Natural killer cell (primary cell): Measurements from ENCODE around the gene TBC1D19. TPM values are rescaled to one million over a fixed set of nuclear protein-coding genes. Genes with fewer than 3 reads are reported as not detected.

Experiments used
- ATAC-seq, 3 donors: fragments of 150-1000 bp in 2 of 3; fragments of 200-7000 bp in 1 of 3; cut with Tn5 transposase; 1 replicate in 1 of 3; 2 replicates in 2 of 3; pipeline ENCODE4 v1.10.0; 2021; ENCODE audit warnings: mild to moderate bottlenecking in 2 of 3, moderate library complexity in 2 of 3
- DNase-seq, 2 donors: peaks; one replicate each; pipeline versions ENCODE4 v3.0.0 to v3.0.0-alpha.2; 2013 to 2021; ENCODE audit warnings: mixed read lengths in 1 of 2
- H3K27ac ChIP-seq: one replicate; pipeline ENCODE4 v1.5.1; 2013; ENCODE audit warnings: mild to moderate bottlenecking, low read length
- H3K27me3 ChIP-seq: one replicate; pipeline ENCODE4 v1.6.1; 2013; ENCODE audit warnings: low read length; ENCODE audit not compliant: control insufficient read depth, insufficient read depth
- H3K36me3 ChIP-seq: one replicate; pipeline ENCODE4 v1.6.1; 2013; ENCODE audit warnings: low read length; ENCODE audit not compliant: control insufficient read depth, insufficient read depth
- H3K4me1 ChIP-seq: one replicate; pipeline ENCODE4 v1.6.1; 2013; ENCODE audit warnings: low read length; ENCODE audit not compliant: control insufficient read depth, insufficient read depth
- H3K4me3 ChIP-seq: one replicate; pipeline ENCODE4 v1.5.1; 2013; ENCODE audit warnings: low read length
- H3K9me3 ChIP-seq: one replicate; pipeline ENCODE4 v1.6.1; 2013; ENCODE audit warnings: low read length; ENCODE audit not compliant: control insufficient read depth, insufficient read depth
- H3K27ac Mint-ChIP-seq, 2 donors: one replicate each; pipeline ENCODE4 v1.8.0; 2022; ENCODE audit warnings: mild to moderate bottlenecking in 2 of 2, mixed read lengths in 2 of 2, moderate library complexity in 1 of 2
- H3K27me3 Mint-ChIP-seq, 2 donors: one replicate each; pipeline ENCODE4 v1.8.0; 2022; ENCODE audit warnings: low read depth in 2 of 2, mixed read lengths in 2 of 2
- H3K36me3 Mint-ChIP-seq: one replicate; pipeline ENCODE4 v1.8.0; 2022; ENCODE audit warnings: mixed read lengths
- H3K4me1 Mint-ChIP-seq, 2 donors: one replicate each; pipeline ENCODE4 v1.8.0; 2022; ENCODE audit warnings: mixed read lengths in 2 of 2
- H3K4me3 Mint-ChIP-seq: one replicate; pipeline ENCODE4 v1.8.0; 2022; ENCODE audit warnings: mild to moderate bottlenecking, moderate library complexity, mixed read lengths
- H3K9me3 Mint-ChIP-seq, 2 donors: one replicate each; pipeline ENCODE4 v1.8.0; 2022; ENCODE audit warnings: mixed read lengths in 2 of 2
- WGBS: methylation state at CpG from one replicate; pipeline ENCODE4 v1.1.7; 2013; ENCODE audit warnings: missing lambda C conversion rate; ENCODE audit not compliant: insufficient coverage; 5-methylcytosine and 5-hydroxymethylcytosine counted together
- intact Hi-C: fragments of 100-400 bp; cut with micrococcal nuclease; formaldehyde crosslinking; loops from one replicate; pipeline ENCODE4 v1.14.2; 2022
- total RNA-seq, 4 donors: library from RNA; stranded (reverse); fragments of 120-200 nt in 1 of 4; gene quantifications; one replicate each; pipeline versions ENCODE4 v1.2.3 to v1.2.4, GENCODE V29; 2013 to 2022
- TF ChIP-seq, protein P1 (sequence below): fragments of 200-600 bp; IDR thresholded peaks from one replicate; pipeline ENCODE4 v1.8.0; 2022; ENCODE audit warnings: antibody characterized with exemption

Gene TBC1D19
- total RNA-seq, 3 donors from 2014 or later (not counting 1 experiment from before 2014, with no cell fraction given): 13.0 to 21.3 (median 16.8) TPM

GRCh38 chr4:26780539-26780938 is 196.7 kb downstream of the TBC1D19 start:
- no peaks in the 10 kb centered on the region for H3K4me1 Mint-ChIP-seq
- H3K9me3 ChIP-seq: no peaks in the 10 kb centered on the region
- TF ChIP-seq, protein P1, sequence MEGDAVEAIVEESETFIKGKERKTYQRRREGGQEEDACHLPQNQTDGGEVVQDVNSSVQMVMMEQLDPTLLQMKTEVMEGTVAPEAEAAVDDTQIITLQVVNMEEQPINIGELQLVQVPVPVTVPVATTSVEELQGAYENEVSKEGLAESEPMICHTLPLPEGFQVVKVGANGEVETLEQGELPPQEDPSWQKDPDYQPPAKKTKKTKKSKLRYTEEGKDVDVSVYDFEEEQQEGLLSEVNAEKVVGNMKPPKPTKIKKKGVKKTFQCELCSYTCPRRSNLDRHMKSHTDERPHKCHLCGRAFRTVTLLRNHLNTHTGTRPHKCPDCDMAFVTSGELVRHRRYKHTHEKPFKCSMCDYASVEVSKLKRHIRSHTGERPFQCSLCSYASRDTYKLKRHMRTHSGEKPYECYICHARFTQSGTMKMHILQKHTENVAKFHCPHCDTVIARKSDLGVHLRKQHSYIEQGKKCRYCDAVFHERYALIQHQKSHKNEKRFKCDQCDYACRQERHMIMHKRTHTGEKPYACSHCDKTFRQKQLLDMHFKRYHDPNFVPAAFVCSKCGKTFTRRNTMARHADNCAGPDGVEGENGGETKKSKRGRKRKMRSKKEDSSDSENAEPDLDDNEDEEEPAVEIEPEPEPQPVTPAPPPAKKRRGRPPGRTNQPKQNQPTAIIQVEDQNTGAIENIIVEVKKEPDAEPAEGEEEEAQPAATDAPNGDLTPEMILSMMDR: no peak
- 63% methylated on average over 1 of the region's 1 CpG for WGBS
- intact Hi-C loops: no loop called here
- no peak overlapping the region for H3K4me3 ChIP-seq
- no peak for DNase-seq
- H3K36me3 Mint-ChIP-seq: peaks cover 8% of the 10 kb centered on the region
- H3K27ac ChIP-seq: no peak overlapping the region
- H3K4me1 ChIP-seq: no peaks in the 10 kb centered on the region
- no peaks in the 10 kb centered on the region for H3K36me3 ChIP-seq
- H3K27me3 Mint-ChIP-seq: no peaks in the 10 kb centered on the region
- H3K27ac Mint-ChIP-seq: peak overlapping the region in 1 of 2 donors; percentile 29
- no peak overlapping the region for H3K4me3 Mint-ChIP-seq
- peak; percentile 48 to 79 (median 48) for ATAC-seq
- no peaks in the 10 kb centered on the region for H3K9me3 Mint-ChIP-seq
- no peaks in the 10 kb centered on the region for H3K27me3 ChIP-seq

- no peak overlapping the region for H3K27ac ChIP-seq
- Mint-ChIP-seq H3K9me3 (no peaks in the 10 kb centered on the region), H3K27ac (peak overlapping the region in 1 of 2 donors; percentile 36), H3K36me3 (peaks cover 8% of the 10 kb centered on the region), H3K4me1 (no peaks in the 10 kb centered on the region), H3K27me3 (no peaks in the 10 kb centered on the region), H3K4me3 (no peak overlapping the region)
- no peaks in the 10 kb centered on the region for H3K9me3 ChIP-seq
- TF ChIP-seq, protein P1: no peak
- intact Hi-C loops: no loop called here
- H3K27me3 ChIP-seq: no peaks in the 10 kb centered on the region
- no peak overlapping the region for H3K4me3 ChIP-seq
- no peaks in the 10 kb centered on the region for H3K36me3 ChIP-seq
- no peak for DNase-seq
- ATAC-seq: no peak
- no peaks in the 10 kb centered on the region for H3K4me1 ChIP-seq
- 59% methylated on average over 3 of the region's 3 CpGs for WGBS
These were observed 198.4 kb downstream of the TBC1D19 start for GRCh38 chr4:26782168-26782829.

DNA sequence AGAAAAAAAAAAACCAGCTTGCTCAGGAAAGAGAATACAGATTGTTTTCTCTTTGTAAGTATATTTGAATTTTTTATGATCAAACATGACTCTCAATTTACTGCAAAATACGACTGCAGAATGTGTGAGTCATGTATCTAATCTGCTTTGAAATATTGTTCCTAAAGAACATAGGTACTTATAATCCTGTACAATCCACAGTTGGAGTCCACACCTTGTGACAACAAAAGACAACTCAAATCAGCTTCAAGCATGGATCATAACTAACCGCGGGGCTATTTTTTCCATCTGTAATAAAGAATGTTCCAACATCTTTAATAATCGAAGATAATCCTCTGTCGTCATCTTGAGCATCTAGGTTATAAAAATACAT is 198.9 kb downstream of the TBC1D19 start:
- Histone ChIP-seq H3K27ac (no peak overlapping the region), H3K4me3 (no peak overlapping the region), H3K27me3 (no peaks in the 10 kb centered on the region), H3K9me3 (no peaks in the 10 kb centered on the region), H3K4me1 (peaks cover 3% of the 10 kb centered on the region), H3K36me3 (no peaks in the 10 kb centered on the region)
- peaks cover 0 to 5% of the 10 kb centered on the region in 2 donors for H3K4me1 Mint-ChIP-seq
- TF ChIP-seq, protein P1: no peak
- no peak overlapping the region for H3K27ac Mint-ChIP-seq
- H3K36me3 Mint-ChIP-seq: peaks cover 8% of the 10 kb centered on the region
- intact Hi-C loops: no loop called here
- no peak overlapping the region for H3K4me3 Mint-ChIP-seq
- H3K9me3 Mint-ChIP-seq: no peaks in the 10 kb centered on the region
- ATAC-seq: no peak
- WGBS: 95% methylated on average over 4 of the region's 5 CpGs
- DNase-seq: no peak
- no peaks in the 10 kb centered on the region for H3K27me3 Mint-ChIP-seq
